Measurements from ENCODE around the gene IFI27L1.

GRCh38 chr14:94074534-94074933 is 6.6 kb upstream of the IFI27L1 start:
- TF ChIP-seq RAD21 (conservative IDR thresholded peaks at IDR 0.05) (no peak), CTCF (IDR thresholded peaks at IDR 0.05; ENCODE audit: poor library complexity, severe bottlenecking) (no peak), SMC3 (conservative IDR thresholded peaks at IDR 0.05; ENCODE audit: poor library complexity) (no peak), TAF1 (IDR thresholded peaks at IDR 0.05; ENCODE audit: low read depth) (no peak), POLR2AphosphoS5 (IDR thresholded peaks at IDR 0.05) (no peak), EP300 (conservative IDR thresholded peaks at IDR 0.05; ENCODE audit: poor library complexity, severe bottlenecking) (no peak), EZH2 (IDR thresholded peaks at IDR 0.05; ENCODE audit: borderline replicate concordance, insufficient read depth, low read length, poor library complexity, severe bottlenecking) (no peak), REST (IDR thresholded peaks at IDR 0.05; ENCODE audit: borderline replicate concordance) (no peak)

Measured in neural cell (in vitro differentiated cells).